HepG2 (cell line): ENCODE measurements around the gene TPRN. TPM values are rescaled to one million over a fixed set of nuclear protein-coding genes. Genes with fewer than 3 reads are reported as not detected.
A peak's percentile ranks its signal among the peaks of the same experiment; 100 is the strongest.

Experiments
- ATAD3A ChIP-seq: sonication (generic); formaldehyde crosslinking; IDR thresholded peaks from 2 replicates; pipeline ENCODE4 v1.4.0; 2020; ENCODE audit warnings: missing genetic modification reagents
- CREM ChIP-seq, 2 experiments: sonication (generic) in 1 of 2; formaldehyde crosslinking in 1 of 2; IDR thresholded peaks; 2 replicates each; pipeline versions ENCODE4 v1.4.0 to v1.6.1; 2016 to 2020; ENCODE audit warnings: antibody characterized with exemption in 1 of 2, mild to moderate bottlenecking in 1 of 2, missing genetic modification reagents in 1 of 2
- EED ChIP-seq: sonication (generic); formaldehyde crosslinking; IDR thresholded peaks from 2 replicates; pipeline ENCODE4 v1.5.0; 2020; ENCODE audit warnings: mild to moderate bottlenecking, missing genetic modification reagents
- ELF4 ChIP-seq: sonication (generic); formaldehyde crosslinking; IDR thresholded peaks from 2 replicates; pipeline ENCODE4 v1.5.0; 2020; ENCODE audit warnings: missing genetic modification reagents, mild to moderate bottlenecking, moderate library complexity, borderline replicate concordance
- EP300 ChIP-seq, 3 experiments: sonication (generic) in 1 of 3; formaldehyde crosslinking in 1 of 3; IDR thresholded peaks; 2 replicates each; pipeline versions ENCODE4 v1.5.1 to v1.6.1; 2011 to 2020; ENCODE audit warnings: low read depth in 2 of 3, low read length in 2 of 3, borderline replicate concordance in 1 of 3, improper control_type of control experiment in 1 of 3, mild to moderate bottlenecking in 1 of 3, missing genetic modification reagents in 1 of 3, moderate library complexity in 1 of 3
- HMG20B ChIP-seq: conservative IDR thresholded peaks from 2 replicates; pipeline ENCODE4 v1.6.1; 2016; ENCODE audit warnings: missing genetic modification reagents, missing compliant biosample characterization
- MIXL1 ChIP-seq: IDR thresholded peaks from 2 replicates; pipeline ENCODE4 v1.6.1; 2016
- MYC ChIP-seq: sonication (generic); formaldehyde crosslinking; IDR thresholded peaks from 2 replicates; pipeline ENCODE4 v1.9.0; 2021; ENCODE audit warnings: missing genetic modification reagents, borderline replicate concordance
- MYNN ChIP-seq: sonication (generic); formaldehyde crosslinking; IDR thresholded peaks from 2 replicates; pipeline ENCODE4 v1.4.0; 2020; ENCODE audit warnings: mild to moderate bottlenecking, low read depth, missing genetic modification reagents
- NFIB ChIP-seq: sonication (generic); formaldehyde crosslinking; IDR thresholded peaks from 2 replicates; pipeline ENCODE4 v1.9.0; 2021; ENCODE audit warnings: missing genetic modification reagents, mild to moderate bottlenecking, borderline replicate concordance
- PLRG1 ChIP-seq: fragments of 450-650 bp; conservative IDR thresholded peaks from 2 replicates; pipeline ENCODE4 v1.6.1; 2016
- POLR2G ChIP-seq: fragments of 200-400 bp; formaldehyde crosslinking; IDR thresholded peaks from 2 replicates; pipeline ENCODE4 v1.6.1; 2018; ENCODE audit warnings: mild to moderate bottlenecking, low read depth, low read length, moderate library complexity
- RFX5 ChIP-seq: IDR thresholded peaks from 2 replicates; pipeline ENCODE4 v1.6.1; 2011; ENCODE audit warnings: low read depth, low read length, improper control_type of control experiment
- SALL1 ChIP-seq: sonication (generic); formaldehyde crosslinking; IDR thresholded peaks from 2 replicates; pipeline ENCODE4 v1.8.0; 2022; ENCODE audit warnings: mild to moderate bottlenecking, missing genetic modification reagents
- SRSF9 ChIP-seq: fragments of 200-400 bp; formaldehyde crosslinking; IDR thresholded peaks from 2 replicates; pipeline ENCODE4 v1.6.1; 2018; ENCODE audit warnings: borderline replicate concordance, mild to moderate bottlenecking, low read depth, low read length; ENCODE audit not compliant: insufficient read depth, poor library complexity, severe bottlenecking
- ZNF101 ChIP-seq: sonication (generic); formaldehyde crosslinking; IDR thresholded peaks from 2 replicates; pipeline ENCODE4 v1.4.0; 2020; ENCODE audit warnings: mild to moderate bottlenecking, low read depth, missing genetic modification reagents, borderline replicate concordance
- ZNF205 ChIP-seq: IDR thresholded peaks from 2 replicates; pipeline ENCODE4 v1.6.1; 2018; ENCODE audit warnings: missing biosample characterization, missing genetic modification reagents
- ZNF230 ChIP-seq: sonication (generic); formaldehyde crosslinking; IDR thresholded peaks from 2 replicates; pipeline ENCODE4 v1.4.0; 2020; ENCODE audit warnings: mild to moderate bottlenecking, missing genetic modification reagents
- ZNF235 ChIP-seq: sonication (generic); formaldehyde crosslinking; IDR thresholded peaks from 2 replicates; pipeline ENCODE4 v1.8.1; 2023; ENCODE audit warnings: mild to moderate bottlenecking, missing genetic modification reagents, borderline replicate concordance
- ZNF317 ChIP-seq: sonication (generic); formaldehyde crosslinking; IDR thresholded peaks from 2 replicates; pipeline ENCODE4 v1.5.0; 2020; ENCODE audit warnings: mild to moderate bottlenecking, missing genetic modification reagents
- ZNF446 ChIP-seq: sonication (generic); formaldehyde crosslinking; IDR thresholded peaks from 2 replicates; pipeline ENCODE4 v1.5.0; 2020; ENCODE audit warnings: mild to moderate bottlenecking, missing genetic modification reagents
- ZNF569 ChIP-seq: sonication (generic); formaldehyde crosslinking; IDR thresholded peaks from 2 replicates; pipeline ENCODE4 v1.5.0; 2020; ENCODE audit warnings: mild to moderate bottlenecking, missing genetic modification reagents, moderate library complexity, borderline replicate concordance
- polyA plus RNA-seq, 8 experiments: library from polyadenylated mRNA; depleted of rRNA in 3 of 8; stranded (reverse) in 7 of 8; unstranded in 1 of 8; fragments of >200 nt; fragmentation: Illumina TruSeq in 4 of 8; extraction: Trizol in 4 of 8; gene quantifications; 2 replicates each; pipeline versions ENCODE4 v1.2.1 to v1.2.3, GENCODE V29; 2011 to 2016; ENCODE audit warnings: low read depth in 4 of 8, missing spikeins in 1 of 8, mixed read lengths in 1 of 8; ENCODE audit not compliant: insufficient read depth in 1 of 8
- total RNA-seq, 5 experiments: library from RNA; depleted of rRNA; stranded (reverse); fragments of >200 nt; fragmentation: Illumina TruSeq; extraction: Trizol; gene quantifications; 2 replicates each; pipeline ENCODE4 v1.2.3, GENCODE V29; 2016; ENCODE audit warnings: low read depth in 1 of 5
- TF ChIP-seq, protein P1 (sequence below), 2 experiments: fragments of 450-650 bp in 1 of 2; sonication (generic) in 1 of 2; formaldehyde crosslinking; IDR thresholded peaks; 2 replicates each; pipeline versions ENCODE4 v1.5.0 to v1.8.0; 2020 to 2022; ENCODE audit warnings: mild to moderate bottlenecking in 1 of 2, missing genetic modification reagents in 1 of 2
- TF ChIP-seq, protein P2 (sequence below): sonication (generic); formaldehyde crosslinking; IDR thresholded peaks from 2 replicates; pipeline ENCODE4 v1.5.1; 2020; ENCODE audit warnings: missing genetic modification reagents, mild to moderate bottlenecking, borderline replicate concordance
- TF ChIP-seq, protein P3 (sequence below): sonication (generic); formaldehyde crosslinking; IDR thresholded peaks from 2 replicates; pipeline ENCODE4 v1.8.0; 2022; ENCODE audit warnings: missing genetic modification reagents, mild to moderate bottlenecking, moderate library complexity, borderline replicate concordance

The TPRN gene
- total and polyA plus RNA-seq, 2 of the 13 experiments (the other 11 are each of a cell fraction or from before 2014, with no cell fraction given) = 10.1 to 19.2 TPM

DNA sequence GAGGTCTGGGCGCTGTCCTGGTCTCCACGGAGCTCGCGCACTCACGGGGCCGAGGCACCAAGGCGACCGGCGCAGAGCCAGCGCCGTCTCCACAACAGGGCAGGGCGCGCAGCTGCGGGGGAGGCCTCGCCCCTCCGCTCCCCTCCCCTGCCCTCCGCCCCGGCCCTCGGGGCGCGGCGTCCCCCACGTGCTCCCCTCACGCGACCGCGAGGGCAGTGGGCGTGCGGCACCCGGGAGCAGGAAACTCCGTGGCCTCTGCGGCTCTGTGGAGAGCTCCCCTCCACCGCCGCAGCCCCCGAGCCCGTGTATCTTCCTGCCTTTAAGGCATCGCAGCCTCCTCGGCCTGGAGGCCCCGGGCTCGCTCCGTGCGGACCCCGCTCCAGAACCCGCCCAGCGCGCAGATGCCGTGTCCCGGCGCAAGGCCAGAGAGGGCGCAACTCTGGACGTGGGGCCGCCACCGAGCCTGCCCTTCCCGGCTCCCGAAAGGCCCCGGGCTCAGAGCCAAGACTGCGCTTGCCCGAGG, 39.8 kb upstream of the TPRN start (continued):
- TF ChIP-seq, protein P1, sequence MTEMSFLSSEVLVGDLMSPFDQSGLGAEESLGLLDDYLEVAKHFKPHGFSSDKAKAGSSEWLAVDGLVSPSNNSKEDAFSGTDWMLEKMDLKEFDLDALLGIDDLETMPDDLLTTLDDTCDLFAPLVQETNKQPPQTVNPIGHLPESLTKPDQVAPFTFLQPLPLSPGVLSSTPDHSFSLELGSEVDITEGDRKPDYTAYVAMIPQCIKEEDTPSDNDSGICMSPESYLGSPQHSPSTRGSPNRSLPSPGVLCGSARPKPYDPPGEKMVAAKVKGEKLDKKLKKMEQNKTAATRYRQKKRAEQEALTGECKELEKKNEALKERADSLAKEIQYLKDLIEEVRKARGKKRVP (CRISPR knock-in tag; IDR thresholded peaks at IDR 0.05) = 0 out of 4 replicates have a peak, but pooled peaks of 1 of the 2 experiments have one; percentile 28
- TF ChIP-seq MIXL1 (CRISPR knock-in tag) (no peak), PLRG1 (no peak), EP300 (IDR thresholded peaks at IDR 0.05; ENCODE audit: low read depth in 2 of 2, low read length in 2 of 2) (no peak), EP300 (CRISPR knock-in tag; IDR thresholded peaks at IDR 0.05; ENCODE audit: borderline replicate concordance) (no peak; the same call in 1 of the 2 replicates), SRSF9 (no peak), MYNN (no peak), POLR2G (no peak), ZNF317 (CRISPR knock-in tag) (no peak), NFIB (CRISPR knock-in tag) (no peak), ZNF569 (CRISPR knock-in tag) (no peak), SALL1 (CRISPR knock-in tag) (peak; percentile 72), ZNF230 (CRISPR knock-in tag) (peak; percentile 57; the same call in 1 of the 2 replicates), MYC (CRISPR knock-in tag) (peak; percentile 94), ZNF205 (CRISPR knock-in tag) (peak; percentile 64), ATAD3A (CRISPR knock-in tag) (no peak), ZNF446 (CRISPR knock-in tag) (peak; percentile 89), RFX5 (no peak), ZNF235 (CRISPR knock-in tag) (0 out of 2 replicates have a peak, but pooled peaks have one; percentile 71), EED (CRISPR knock-in tag) (no peak), ELF4 (no peak), HMG20B (CRISPR knock-in tag) (no peak), CREM (IDR thresholded peaks at IDR 0.05) (no peak), CREM (CRISPR knock-in tag; IDR thresholded peaks at IDR 0.05) (no peak), ZNF101 (CRISPR knock-in tag) (0 out of 2 replicates have a peak, but pooled peaks have one; percentile 66)
- TF ChIP-seq, protein P2, sequence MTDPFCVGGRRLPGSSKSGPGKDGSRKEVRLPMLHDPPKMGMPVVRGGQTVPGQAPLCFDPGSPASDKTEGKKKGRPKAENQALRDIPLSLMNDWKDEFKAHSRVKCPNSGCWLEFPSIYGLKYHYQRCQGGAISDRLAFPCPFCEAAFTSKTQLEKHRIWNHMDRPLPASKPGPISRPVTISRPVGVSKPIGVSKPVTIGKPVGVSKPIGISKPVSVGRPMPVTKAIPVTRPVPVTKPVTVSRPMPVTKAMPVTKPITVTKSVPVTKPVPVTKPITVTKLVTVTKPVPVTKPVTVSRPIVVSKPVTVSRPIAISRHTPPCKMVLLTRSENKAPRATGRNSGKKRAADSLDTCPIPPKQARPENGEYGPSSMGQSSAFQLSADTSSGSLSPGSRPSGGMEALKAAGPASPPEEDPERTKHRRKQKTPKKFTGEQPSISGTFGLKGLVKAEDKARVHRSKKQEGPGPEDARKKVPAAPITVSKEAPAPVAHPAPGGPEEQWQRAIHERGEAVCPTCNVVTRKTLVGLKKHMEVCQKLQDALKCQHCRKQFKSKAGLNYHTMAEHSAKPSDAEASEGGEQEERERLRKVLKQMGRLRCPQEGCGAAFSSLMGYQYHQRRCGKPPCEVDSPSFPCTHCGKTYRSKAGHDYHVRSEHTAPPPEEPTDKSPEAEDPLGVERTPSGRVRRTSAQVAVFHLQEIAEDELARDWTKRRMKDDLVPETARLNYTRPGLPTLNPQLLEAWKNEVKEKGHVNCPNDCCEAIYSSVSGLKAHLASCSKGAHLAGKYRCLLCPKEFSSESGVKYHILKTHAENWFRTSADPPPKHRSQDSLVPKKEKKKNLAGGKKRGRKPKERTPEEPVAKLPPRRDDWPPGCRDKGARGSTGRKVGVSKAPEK = no peak
- TF ChIP-seq, protein P3, sequence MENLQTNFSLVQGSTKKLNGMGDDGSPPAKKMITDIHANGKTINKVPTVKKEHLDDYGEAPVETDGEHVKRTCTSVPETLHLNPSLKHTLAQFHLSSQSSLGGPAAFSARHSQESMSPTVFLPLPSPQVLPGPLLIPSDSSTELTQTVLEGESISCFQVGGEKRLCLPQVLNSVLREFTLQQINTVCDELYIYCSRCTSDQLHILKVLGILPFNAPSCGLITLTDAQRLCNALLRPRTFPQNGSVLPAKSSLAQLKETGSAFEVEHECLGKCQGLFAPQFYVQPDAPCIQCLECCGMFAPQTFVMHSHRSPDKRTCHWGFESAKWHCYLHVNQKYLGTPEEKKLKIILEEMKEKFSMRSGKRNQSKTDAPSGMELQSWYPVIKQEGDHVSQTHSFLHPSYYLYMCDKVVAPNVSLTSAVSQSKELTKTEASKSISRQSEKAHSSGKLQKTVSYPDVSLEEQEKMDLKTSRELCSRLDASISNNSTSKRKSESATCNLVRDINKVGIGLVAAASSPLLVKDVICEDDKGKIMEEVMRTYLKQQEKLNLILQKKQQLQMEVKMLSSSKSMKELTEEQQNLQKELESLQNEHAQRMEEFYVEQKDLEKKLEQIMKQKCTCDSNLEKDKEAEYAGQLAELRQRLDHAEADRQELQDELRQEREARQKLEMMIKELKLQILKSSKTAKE (CRISPR knock-in tag) = peak; percentile 35; the same call in 1 of the 2 replicates
